Measurements from ENCODE around the gene APOD. TPM values are rescaled to one million over a fixed set of nuclear protein-coding genes. Genes with fewer than 3 reads are reported as not detected.

Gene APOD
- total and polyA plus RNA-seq, 2 of the 4 experiments (the other 2 are of a cell fraction), result 0.36 TPM; not detected in 1

DNA sequence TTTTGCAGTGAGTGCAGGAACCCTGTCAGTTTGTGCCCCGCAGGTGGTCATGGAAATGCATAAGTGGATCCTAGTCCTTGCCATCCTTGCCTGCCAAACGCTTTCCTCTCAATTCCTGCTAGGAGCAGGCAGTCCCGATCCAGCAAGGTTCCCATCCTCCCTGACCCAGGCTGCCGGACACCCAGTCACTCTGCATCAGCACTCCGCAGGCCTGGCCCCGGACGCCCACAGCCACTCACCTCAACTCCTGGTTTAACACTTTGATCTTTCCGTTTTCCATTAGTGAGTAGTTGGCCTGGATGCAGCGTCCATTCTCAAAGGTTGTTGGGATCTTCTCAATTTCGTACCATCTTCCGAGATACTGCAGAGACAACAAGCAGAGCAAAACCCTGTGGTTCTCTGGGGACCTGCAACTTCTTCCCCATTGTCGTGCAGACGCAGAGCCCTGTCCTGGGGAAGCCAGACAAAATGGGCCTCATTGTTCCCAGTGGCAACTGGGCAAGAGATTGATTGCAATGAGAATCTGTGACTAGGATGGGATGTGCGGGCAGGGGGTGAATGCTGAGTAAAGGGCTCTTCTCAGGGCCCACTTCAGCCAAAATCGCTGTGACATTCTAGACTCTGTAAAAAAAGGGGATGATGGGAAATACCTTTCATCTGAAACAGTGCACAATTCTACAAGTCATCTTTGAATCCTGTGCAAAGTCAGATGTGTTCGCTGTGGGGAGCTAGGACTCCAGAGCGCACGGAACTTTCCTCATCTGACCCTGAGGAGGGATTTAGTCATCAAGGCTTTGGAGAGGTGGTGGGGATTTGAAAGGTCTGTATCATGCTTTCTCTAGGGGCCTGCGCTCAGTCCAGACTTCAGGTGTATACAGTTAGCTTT is 9.9 kb downstream of the APOD start:
- CTCF ChIA-PET, result interaction anchor here (1.0 kb wide), 1 partner anchor 10 kb away, joined by 3 read pairs; no protein-coding TSS in a partner anchor
- dilution Hi-C loops (cut with HindIII; ENCODE audit: low sequenced_read_pairs, unreplicated experiment), result no loop called here

More for the DNA sequence above, 9.9 kb downstream of the APOD start:
- no TSS peak for BruUV-seq (replicated peaks)
- Histone ChIP-seq H4K20me1 (ENCODE audit: insufficient read depth, low read length) (no peaks in the 10 kb centered on the region), H2BK120ac (ENCODE audit: low read depth, low read length) (no peak overlapping the region), H3K4ac (ENCODE audit: low read depth, low read length) (no peak overlapping the region), H3K4me1 (ENCODE audit: control insufficient read depth, insufficient read depth, low read length) (no peaks in the 10 kb centered on the region), H3K79me1 (ENCODE audit: low read depth in 1 of 2, low read length in 2 of 2) (no peaks in the 10 kb centered on the region), H2AFZ (replicated peaks; ENCODE audit: low read length, poor library complexity) (no peak overlapping the region), H3K9ac (ENCODE audit: low read depth, low read length) (no peak overlapping the region), H3K56ac (ENCODE audit: extremely low read depth, insufficient read depth, low read length) (no peak overlapping the region), H3K4me2 (ENCODE audit: low read depth, low read length) (no peak overlapping the region), H3K36me3 (ENCODE audit: control insufficient read depth, insufficient read depth, low read length) (no peaks in the 10 kb centered on the region), H3K27me3 (ENCODE audit: control insufficient read depth, insufficient read depth, low read length) (peaks cover 38% of the 10 kb centered on the region), H4K5ac (ENCODE audit: low read depth, low read length) (no peak overlapping the region), H2AK5ac (ENCODE audit: low read depth, low read length) (no peak overlapping the region), H4K91ac (ENCODE audit: insufficient read depth, low read depth, low read length) (no peak overlapping the region), H2AK9ac (replicated peaks; ENCODE audit: low read depth, low read length, poor library complexity) (no peak overlapping the region), H3K14ac (replicated peaks; ENCODE audit: low read depth, low read length) (no peak overlapping the region), H4K8ac (ENCODE audit: low read depth in 2 of 2, low read length in 2 of 2) (no peak overlapping the region), H3K9me3 (ENCODE audit: control insufficient read depth, insufficient read depth, low read length) (peaks cover 2% of the 10 kb centered on the region; the same call in 1 of the 2 replicates), H3K18ac (ENCODE audit: low read depth, low read length) (no peak overlapping the region), H3K23ac (ENCODE audit: low read depth, low read length) (no peak overlapping the region), H3K9me1 (ENCODE audit: insufficient read depth, low read length) (no peaks in the 10 kb centered on the region), H2BK15ac (ENCODE audit: low read depth, low read length) (no peak overlapping the region), H3K4me3 (ENCODE audit: insufficient read depth, low read depth, low read length) (no peak overlapping the region), H3K27ac (ENCODE audit: insufficient read depth, low read length) (no peak overlapping the region), H2BK5ac (ENCODE audit: low read depth, low read length, poor library complexity, severe bottlenecking) (no peak overlapping the region), H2BK20ac (ENCODE audit: low read depth, low read length) (no peak overlapping the region)
- intact Hi-C loops (cut with micrococcal nuclease) (no loop called here), in situ Hi-C loops (cut with MboI; ENCODE audit: low sequenced_read_pairs) (no loop called here)
- TF ChIP-seq, protein P1, sequence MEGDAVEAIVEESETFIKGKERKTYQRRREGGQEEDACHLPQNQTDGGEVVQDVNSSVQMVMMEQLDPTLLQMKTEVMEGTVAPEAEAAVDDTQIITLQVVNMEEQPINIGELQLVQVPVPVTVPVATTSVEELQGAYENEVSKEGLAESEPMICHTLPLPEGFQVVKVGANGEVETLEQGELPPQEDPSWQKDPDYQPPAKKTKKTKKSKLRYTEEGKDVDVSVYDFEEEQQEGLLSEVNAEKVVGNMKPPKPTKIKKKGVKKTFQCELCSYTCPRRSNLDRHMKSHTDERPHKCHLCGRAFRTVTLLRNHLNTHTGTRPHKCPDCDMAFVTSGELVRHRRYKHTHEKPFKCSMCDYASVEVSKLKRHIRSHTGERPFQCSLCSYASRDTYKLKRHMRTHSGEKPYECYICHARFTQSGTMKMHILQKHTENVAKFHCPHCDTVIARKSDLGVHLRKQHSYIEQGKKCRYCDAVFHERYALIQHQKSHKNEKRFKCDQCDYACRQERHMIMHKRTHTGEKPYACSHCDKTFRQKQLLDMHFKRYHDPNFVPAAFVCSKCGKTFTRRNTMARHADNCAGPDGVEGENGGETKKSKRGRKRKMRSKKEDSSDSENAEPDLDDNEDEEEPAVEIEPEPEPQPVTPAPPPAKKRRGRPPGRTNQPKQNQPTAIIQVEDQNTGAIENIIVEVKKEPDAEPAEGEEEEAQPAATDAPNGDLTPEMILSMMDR (conservative IDR thresholded peaks at IDR 0.05; ENCODE audit: low read depth, low read length), result no peak
- TF ChIP-seq, protein P2, sequence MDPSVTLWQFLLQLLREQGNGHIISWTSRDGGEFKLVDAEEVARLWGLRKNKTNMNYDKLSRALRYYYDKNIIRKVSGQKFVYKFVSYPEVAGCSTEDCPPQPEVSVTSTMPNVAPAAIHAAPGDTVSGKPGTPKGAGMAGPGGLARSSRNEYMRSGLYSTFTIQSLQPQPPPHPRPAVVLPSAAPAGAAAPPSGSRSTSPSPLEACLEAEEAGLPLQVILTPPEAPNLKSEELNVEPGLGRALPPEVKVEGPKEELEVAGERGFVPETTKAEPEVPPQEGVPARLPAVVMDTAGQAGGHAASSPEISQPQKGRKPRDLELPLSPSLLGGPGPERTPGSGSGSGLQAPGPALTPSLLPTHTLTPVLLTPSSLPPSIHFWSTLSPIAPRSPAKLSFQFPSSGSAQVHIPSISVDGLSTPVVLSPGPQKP (IDR thresholded peaks at IDR 0.05; ENCODE audit: borderline replicate concordance, low read depth, low read length), result no peak
- TF ChIP-seq, protein P3, sequence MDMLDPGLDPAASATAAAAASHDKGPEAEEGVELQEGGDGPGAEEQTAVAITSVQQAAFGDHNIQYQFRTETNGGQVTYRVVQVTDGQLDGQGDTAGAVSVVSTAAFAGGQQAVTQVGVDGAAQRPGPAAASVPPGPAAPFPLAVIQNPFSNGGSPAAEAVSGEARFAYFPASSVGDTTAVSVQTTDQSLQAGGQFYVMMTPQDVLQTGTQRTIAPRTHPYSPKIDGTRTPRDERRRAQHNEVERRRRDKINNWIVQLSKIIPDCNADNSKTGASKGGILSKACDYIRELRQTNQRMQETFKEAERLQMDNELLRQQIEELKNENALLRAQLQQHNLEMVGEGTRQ (IDR thresholded peaks at IDR 0.05; ENCODE audit: low read depth, low read length), result no peak
- TF ChIP-seq MXI1 (IDR thresholded peaks at IDR 0.05; ENCODE audit: borderline replicate concordance, low read depth, low read length), result no peak
- TF ChIP-seq FOS (IDR thresholded peaks at IDR 0.05; ENCODE audit: low read depth, low read length), result no peak
- TF ChIP-seq MAFK (IDR thresholded peaks at IDR 0.05; ENCODE audit: low read depth, low read length), result no peak
- no peak for TF ChIP-seq SMC3 (IDR thresholded peaks at IDR 0.05; ENCODE audit: low read depth, low read length)
- no peak for TF ChIP-seq CHD1 (IDR thresholded peaks at IDR 0.05; ENCODE audit: low read depth, low read length)
- TF ChIP-seq RAD21 (IDR thresholded peaks at IDR 0.05; ENCODE audit: low read length), result no peak
- no peak for TF ChIP-seq RCOR1 (IDR thresholded peaks at IDR 0.05; ENCODE audit: insufficient replicate concordance, low read length)
- TF ChIP-seq CEBPB (IDR thresholded peaks at IDR 0.05; ENCODE audit: low read depth, low read length), result no peak
- TF ChIP-seq NFE2L2 (IDR thresholded peaks at IDR 0.05; ENCODE audit: low read depth, low read length), result no peak
- no peak for TF ChIP-seq RFX5 (IDR thresholded peaks at IDR 0.05; ENCODE audit: low read depth, low read length)
- TF ChIP-seq BHLHE40 (IDR thresholded peaks at IDR 0.05; ENCODE audit: low read depth, low read length), result no peak
- no peak for TF ChIP-seq POLR2A (IDR thresholded peaks at IDR 0.05; ENCODE audit: low read depth, low read length)
- ATAC-seq (ENCODE audit: low read depth) (no peak), DNase-seq (no peak)
- POLR2A ChIA-PET (ENCODE audit: unreplicated experiment), result no interaction called here
- 90% methylated on average over 4 of the region's 19 CpGs; no CpG with 5 or more reads in 1 of the 2 experiments for WGBS, 2 experiments (ENCODE audit: extremely low coverage in 2 of 2, insufficient read length in 1 of 2)

Measured in IMR-90 (cell line).